HG03095 (cell line): Measurements from ENCODE around the gene KRT81.
A peak's percentile ranks its signal among the peaks of the same experiment; 100 is the strongest.
"Not testable (repeated sequence)": the region's sequence is repeated elsewhere in the genome, so short reads cannot be mapped to it uniquely, and the experiment has no call there.

Source experiments
- ATAC-seq: cut with Tn5 transposase; IDR thresholded peaks from one replicate; pipeline ENCODE4 v1.9.1; 2021; ENCODE audit warnings: moderate library complexity; ENCODE audit not compliant: unreplicated experiment

The KRT81 gene

GRCh38 chr12:52278575-52279421, 12.5 kb downstream of the KRT81 start:
- peak; percentile 65 for ATAC-seq

GRCh38 chr12:52277486-52278245, 13.7 kb downstream of the KRT81 start:
- ATAC-seq, result no peak

GRCh38 chr12:52275686-52276085, 15.6 kb downstream of the KRT81 start:
- ATAC-seq, result no peak

GRCh38 chr12:52274521-52275120, 16.7 kb downstream of the KRT81 start, which contains the start of gene KRT86:
Gene KRT86 (plus strand): TSS chr12:52274645. CDS start chr12:52301917, 27,272 bp downstream.
- no peak for ATAC-seq

GRCh38 chr12:52271158-52271557, 20.2 kb downstream of the KRT81 start:
- no peak for ATAC-seq

- no peak for ATAC-seq
These were observed 20.7 kb downstream of the KRT81 start for GRCh38 chr12:52270541-52271070.

- no peak for ATAC-seq
These were observed 23.1 kb downstream of the KRT81 start for GRCh38 chr12:52268212-52268611.

GRCh38 chr12:52267699-52268098, 23.6 kb downstream of the KRT81 start:
- no peak for ATAC-seq

- no peak for ATAC-seq
These were observed 24.1 kb downstream of the KRT81 start for GRCh38 chr12:52267266-52267665.

GRCh38 chr12:52266514-52266913, 24.8 kb downstream of the KRT81 start:
- ATAC-seq, result no peak

- ATAC-seq, result no peak
These were observed 26.9 kb downstream of the KRT81 start for GRCh38 chr12:52264435-52264825.

- no peak for ATAC-seq
These were observed 27.4 kb downstream of the KRT81 start for GRCh38 chr12:52263761-52264434.

GRCh38 chr12:52262286-52262685, 29.0 kb downstream of the KRT81 start:
- no peak for ATAC-seq

GRCh38 chr12:52261208-52261484, 30.2 kb downstream of the KRT81 start:
- ATAC-seq, result no peak

- no peak for ATAC-seq
These were observed 30.8 kb downstream of the KRT81 start for GRCh38 chr12:52260361-52261207.

GRCh38 chr12:52259657-52260243, 31.6 kb downstream of the KRT81 start:
- ATAC-seq, result no peak

- no peak for ATAC-seq
These were observed 32.9 kb downstream of the KRT81 start for GRCh38 chr12:52258335-52258901.

GRCh38 chr12:52257922-52258321, 33.4 kb downstream of the KRT81 start:
- ATAC-seq, result not testable (repeated sequence)

GRCh38 chr12:52257074-52257551, 34.2 kb downstream of the KRT81 start:
- ATAC-seq, result no peak
